Airway epithelial cell (primary cell): ENCODE data around the gene DCST2. TPM values are rescaled to one million over a fixed set of nuclear protein-coding genes. Genes with fewer than 3 reads are reported as not detected.

Experiments used
- total RNA-seq: library from RNA; depleted of rRNA; stranded (reverse); fragments of >200 nt; gene quantifications from 2 replicates; pipeline ENCODE4 v1.2.3, GENCODE V29; 2015

Gene DCST2
- total RNA-seq = 0.07 TPM in 1 of 2 replicates, not detected in the other

DNA sequence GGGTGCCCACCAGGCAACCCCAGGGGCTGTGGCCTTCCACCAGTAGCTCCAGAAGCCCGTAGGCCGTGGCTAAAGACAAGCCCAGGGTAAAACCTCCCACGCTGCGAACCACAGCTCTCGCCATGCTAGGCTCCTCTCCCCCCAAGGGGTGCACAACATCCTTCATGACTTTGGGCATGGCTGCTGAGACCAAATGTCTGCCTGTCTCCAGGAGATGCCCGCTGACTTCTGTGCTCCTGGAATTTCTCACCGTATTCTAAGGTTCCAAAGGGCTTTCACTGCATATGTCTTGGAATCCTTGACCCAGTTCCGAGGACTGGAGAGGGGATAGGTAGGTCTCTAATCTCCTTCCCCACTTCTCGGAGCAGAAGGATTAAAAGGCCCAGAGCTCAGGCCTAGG is at the start of gene DCST2, which contains the start of gene DCST1:
DCST2 (minus strand) TSS at position 258 of the 400 bp plus-strand sequence; CDS start at position 178, 80 bp downstream.
DCST1 (plus strand) TSS at position 301 of the 400 bp plus-strand sequence. CDS start 213 bp downstream, outside the sequence.

DNA sequence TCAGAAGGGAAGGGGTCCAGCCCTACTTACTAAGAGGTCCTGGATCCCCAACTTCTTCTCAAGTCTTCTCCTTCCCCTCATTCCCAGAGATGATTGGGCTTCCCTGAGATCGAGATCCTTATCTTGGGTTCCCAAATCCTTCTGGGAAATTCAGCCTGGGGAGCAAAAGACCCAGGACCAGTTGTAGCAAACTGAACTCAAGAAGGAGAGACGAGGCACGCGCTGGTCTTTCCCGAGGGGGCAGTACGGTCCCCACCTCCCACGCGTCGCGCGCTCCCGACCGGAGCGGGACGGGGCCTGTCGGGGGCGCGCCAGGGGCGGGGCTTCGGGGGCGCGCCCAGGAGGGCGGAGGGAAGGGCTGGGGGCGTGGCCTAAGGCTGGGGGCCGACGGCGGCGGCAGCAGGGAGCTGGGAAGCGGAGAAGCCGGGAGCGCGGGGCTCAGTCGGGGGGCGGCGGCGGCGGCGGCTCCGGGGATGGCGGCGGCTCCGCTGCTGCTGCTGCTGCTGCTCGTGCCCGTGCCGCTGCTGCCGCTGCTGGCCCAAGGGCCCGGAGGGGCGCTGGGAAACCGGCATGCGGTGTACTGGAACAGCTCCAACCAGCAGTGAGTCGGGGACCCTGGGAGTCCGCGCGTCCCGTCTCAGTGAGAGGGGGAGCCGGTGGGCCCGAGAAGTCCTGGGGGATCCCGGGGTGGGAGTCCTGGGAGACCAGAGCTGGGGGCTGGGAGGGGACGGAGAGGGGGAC is 45.1 kb upstream of the DCST2 start, which contains the start of gene EFNA3:
EFNA3 (plus strand) TSS at position 369 of the 741 bp plus-strand sequence; CDS start at position 474, 105 bp downstream.

DNA sequence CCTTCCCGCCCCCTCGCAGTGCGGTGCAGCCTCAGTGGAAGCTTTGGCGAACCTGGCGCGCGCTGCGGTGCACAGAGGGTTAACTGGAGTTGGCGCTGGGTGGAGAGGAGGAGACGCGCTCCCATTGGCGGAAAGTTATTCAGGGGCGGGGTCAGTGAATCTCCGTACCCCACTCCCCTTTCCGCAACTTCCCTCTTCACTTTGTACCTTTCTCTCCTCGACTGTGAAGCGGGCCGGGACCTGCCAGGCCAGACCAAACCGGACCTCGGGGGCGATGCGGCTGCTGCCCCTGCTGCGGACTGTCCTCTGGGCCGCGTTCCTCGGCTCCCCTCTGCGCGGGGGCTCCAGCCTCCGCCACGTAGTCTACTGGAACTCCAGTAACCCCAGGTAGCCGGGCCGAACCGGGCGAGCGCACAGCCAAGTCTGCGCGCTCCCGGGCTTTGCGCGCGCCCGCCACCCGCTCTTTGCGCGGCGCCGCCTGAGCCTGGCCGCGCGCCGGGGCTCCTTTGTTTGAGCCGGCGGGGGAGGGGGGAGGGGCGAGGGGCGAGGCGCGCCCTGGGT is 30.0 kb upstream of the DCST2 start, which contains the start of gene EFNA4:
EFNA4 (plus strand) TSS at position 191 of the 561 bp plus-strand sequence; CDS start at position 275, 84 bp downstream.

DNA sequence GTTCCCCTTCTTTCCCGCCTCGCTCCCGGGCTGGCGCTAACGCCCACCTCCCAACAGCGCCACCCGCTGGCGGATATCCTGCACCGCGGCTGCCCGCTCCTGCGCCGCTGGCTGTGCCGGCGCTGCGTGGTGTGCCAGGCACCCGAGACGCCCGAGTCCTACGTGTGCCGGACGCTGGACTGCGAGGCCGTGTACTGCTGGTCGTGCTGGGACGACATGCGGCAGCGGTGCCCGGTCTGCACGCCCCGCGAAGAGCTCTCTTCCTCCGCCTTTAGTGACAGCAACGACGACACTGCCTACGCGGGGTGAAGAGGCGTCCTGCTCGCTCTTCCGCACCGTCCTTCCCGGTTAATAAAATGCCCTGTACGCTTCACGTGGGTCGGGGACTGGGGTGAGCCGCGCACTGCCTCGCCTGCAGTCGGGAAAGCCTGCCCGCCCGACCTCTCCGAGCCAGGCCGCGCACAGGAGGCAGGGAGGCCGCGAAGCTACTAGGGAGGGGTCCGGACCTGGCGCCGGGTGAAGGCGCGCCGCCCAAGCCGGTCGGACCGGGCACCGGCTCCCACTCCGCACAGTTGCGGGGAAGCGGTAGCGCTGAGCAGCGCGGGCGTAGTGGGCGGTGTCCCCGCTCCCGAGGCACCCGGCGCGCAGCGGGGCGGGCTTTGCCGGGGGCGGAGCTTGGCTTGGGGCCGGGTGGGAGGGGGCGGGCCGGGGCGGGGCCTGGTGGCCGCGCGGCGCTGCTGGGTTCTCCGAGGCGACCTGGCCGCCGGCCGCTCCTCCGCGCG is 17.2 kb upstream of the DCST2 start, which contains the start of gene ADAM15:
ADAM15 (plus strand) TSS at position 757 of the 782 bp plus-strand sequence. CDS start 71 bp downstream, outside the sequence.

DNA sequence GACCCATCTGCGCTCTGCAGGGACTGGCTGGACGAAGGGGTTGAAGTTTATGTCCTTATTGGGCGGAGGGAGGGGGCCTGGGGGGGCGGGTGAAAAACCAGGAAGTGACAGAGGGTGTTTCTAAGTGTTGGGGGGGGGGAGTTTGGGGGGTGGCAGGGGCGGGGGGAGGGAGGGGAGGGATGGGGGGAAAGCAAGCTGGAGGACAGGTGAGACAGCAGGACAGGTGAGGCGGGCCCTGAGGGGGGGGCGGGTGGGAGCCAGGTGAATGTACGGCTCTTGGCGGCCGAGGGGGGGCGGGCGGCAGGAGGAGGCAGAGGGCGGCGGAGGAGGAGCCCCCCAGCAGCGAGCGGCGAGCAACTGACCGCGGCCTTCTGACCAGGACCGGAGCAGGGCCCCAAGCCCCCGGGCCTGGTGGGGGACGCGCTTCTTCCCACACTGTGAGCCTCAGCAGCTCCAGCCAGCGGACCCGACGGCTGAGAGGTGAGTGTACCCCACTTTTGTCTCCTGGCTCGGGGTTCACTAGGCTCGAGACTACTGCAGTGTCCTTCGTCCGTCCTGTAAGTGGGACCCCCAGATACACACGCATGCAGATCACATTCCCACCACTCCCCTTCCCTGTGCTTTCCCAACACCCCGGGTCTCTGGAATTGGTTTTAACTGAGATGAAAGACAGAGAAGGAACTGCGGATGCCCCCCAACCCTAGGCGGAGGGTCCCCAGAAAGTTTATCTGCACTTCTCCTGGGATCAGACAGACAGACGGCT is 30.9 kb downstream of the DCST2 start, which contains the start of gene ZBTB7B:
ZBTB7B (plus strand) TSS at position 339 of the 763 bp plus-strand sequence. CDS start 11,859 bp downstream, outside the sequence.

DNA sequence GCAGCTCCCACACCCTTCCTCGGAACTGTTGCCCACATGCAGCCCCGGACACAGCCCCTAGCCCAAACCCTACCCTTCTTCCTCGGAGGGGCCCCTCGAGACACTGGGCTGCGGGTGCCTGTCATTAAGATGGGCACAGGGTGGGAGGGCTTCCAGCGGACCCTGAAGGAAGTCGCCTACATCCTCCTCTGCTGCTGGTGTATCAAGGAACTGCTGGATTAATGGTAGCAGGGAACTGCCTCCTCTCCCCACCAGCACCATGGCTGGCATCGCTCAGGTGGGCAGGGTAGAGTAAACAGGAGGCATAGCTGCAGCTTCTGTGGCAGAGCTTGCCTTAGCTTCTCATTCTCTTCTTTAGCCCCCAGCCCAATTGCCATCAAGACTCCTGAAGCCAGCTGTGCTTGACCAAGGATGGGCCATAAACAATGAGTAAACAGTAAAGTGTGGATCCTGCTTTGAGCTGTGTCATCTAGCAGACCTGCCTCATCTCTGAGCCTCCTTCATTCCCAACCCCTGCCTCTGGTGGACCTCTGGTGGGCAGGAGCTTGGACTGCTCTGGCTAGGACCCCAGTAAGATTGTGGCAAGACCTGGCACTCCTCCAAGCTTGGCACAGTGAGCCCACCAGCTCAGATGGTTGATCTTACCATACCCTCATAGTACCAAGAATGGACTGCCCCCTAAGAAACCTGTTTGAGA is 39.9 kb downstream of the DCST2 start, which contains the start of gene LENEP:
LENEP (plus strand) TSS at position 15 of the 697 bp plus-strand sequence; CDS start at position 37, 22 bp downstream.

DNA sequence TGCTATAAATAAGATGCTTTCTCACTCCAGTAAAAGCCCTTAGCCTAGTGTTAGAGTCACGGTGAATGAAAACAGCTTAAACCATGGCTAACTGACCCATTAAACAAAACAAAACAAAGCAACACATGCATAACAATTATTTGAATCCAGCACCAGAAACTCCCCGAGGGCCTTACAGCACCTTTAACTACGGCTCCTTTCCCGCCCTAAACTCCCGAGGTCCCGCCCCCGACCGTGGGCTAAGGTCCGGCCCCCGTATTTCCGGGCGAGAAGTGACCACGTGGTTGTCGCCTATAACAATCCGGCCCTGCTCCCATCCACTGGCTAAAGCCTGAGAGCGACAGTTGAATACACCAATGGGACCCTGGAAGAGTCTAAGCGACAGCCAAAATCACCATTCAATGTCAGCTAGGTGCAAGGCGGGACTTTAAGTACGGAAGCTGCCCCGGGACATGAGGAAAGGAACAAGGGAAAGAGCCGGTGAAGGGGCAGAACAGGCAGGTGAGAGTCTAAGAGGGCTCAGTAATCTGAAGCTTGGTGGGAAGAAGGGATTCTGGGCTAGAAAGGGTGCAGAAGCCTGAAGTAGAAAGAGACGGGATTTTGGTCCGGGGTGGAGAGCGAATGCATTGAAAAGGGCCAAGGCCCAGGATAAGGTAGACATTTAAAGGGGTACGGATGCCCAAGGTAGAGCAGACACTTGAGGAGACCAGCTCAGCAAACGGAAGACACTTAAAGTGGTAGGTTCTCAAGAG is 50.5 kb downstream of the DCST2 start, which contains the start of gene FLAD1:
FLAD1 (plus strand) TSS at position 448 of the 752 bp plus-strand sequence. CDS start 351 bp downstream, outside the sequence.

DNA sequence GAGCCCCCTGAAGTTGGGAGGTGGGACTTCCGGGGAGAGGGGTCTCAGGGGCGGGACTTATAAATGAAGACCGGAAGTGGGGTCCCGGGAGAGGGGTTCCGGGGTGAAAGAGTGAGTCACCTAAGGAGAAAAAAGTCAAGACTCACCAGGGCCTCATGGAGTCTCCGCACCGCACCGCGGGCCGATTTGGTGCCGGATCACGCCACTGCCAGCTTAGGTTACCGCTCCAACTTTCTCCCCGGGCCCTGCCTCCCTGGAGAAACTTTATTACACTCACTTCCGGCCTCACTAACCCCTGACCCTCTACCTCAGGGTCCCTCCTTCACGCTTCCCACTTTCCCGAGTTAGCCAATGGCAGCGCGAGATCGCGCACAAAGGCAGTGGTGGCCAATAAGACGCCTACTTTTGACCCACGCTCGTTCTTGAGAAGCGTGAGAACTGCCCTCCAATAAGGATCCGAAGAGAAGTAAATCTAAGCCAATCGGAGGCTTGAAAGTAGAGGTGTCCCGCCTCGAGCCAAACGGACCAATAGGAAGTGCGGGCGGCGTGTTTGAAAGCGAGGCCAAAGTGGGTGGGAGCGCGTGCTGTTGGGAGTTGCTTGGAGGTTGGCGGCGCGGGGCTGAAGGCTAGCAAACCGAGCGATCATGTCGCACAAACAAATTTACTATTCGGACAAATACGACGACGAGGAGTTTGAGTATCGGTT is 59.3 kb downstream of the DCST2 start, which contains the start of gene CKS1B:
CKS1B (plus strand) TSS at position 580 of the 706 bp plus-strand sequence; CDS start at position 645, 65 bp downstream.

DNA sequence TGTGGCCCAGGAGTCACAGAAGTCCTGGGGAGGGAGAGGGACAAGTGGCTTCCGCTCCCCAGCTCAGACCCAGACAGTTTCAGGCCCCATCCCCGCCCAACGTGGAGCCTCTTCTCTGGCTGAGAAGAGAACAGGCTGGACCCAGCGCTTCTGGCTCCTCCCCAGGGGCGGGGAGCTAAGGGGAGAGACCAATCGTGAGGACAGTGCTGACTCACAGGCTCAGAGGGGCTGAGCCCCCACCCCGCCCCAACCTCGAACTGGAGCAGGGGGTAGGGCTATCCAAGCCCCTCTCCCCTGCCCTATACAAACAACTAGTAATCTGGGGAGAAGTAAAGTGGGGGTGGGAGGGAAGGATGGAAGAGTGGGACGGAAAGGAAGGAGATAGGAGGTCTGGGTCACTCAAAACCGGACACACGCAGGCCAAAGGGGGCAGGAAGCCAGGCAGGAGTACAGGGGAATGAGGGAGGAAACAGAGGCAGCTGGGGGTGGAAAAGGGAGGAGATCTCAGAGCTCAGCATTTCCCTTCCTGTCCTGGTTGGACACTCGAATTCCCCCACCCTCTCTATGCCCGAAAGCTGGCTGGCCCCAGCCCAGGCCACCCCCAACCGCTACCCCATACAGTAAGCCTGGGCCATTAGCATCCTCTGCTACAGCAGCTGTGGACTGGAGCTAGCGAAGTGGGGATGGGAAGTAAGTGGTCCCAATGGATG is 62.8 kb downstream of the DCST2 start, which contains the start of gene SHC1:
SHC1 (minus strand) TSS at position 117 of the 710 bp plus-strand sequence. CDS start 221 bp downstream, outside the sequence.

Other genes with a start within 250 kb of the DCST2 start
- gene KCNN3, start 163.5 kb downstream of the DCST2 start, total RNA-seq = 0.07 TPM in 1 of 2 replicates, not detected in the other
- 13.7 and 14.2 TPM in 2 replicates for gene PMVK, start 97.1 kb downstream of the DCST2 start, total RNA-seq
- gene PBXIP1, start 77.7 kb downstream of the DCST2 start, total RNA-seq = 27.4 and 28.8 TPM in 2 replicates
- 15.3 and 24.6 TPM in 2 replicates for gene PYGO2, start 72.0 kb downstream of the DCST2 start, total RNA-seq
- 256 and 325 TPM in 2 replicates for gene SHC1, start 63.0 kb downstream of the DCST2 start, total RNA-seq
- gene CKS1B, start 59.1 kb downstream of the DCST2 start, total RNA-seq = 208 and 242 TPM in 2 replicates
- 32.0 and 42.0 TPM in 2 replicates for gene FLAD1, start 50.4 kb downstream of the DCST2 start, total RNA-seq
- gene LENEP, start 40.2 kb downstream of the DCST2 start, total RNA-seq = 0.92 TPM in 1 of 2 replicates, not detected in the other
- 67.2 and 89.0 TPM in 2 replicates for gene ZBTB7B, start 31.0 kb downstream of the DCST2 start, total RNA-seq
- gene DCST1, start within 50 bp of the DCST2 start, total RNA-seq = not detected in 2 replicates
- 296 and 381 TPM in 2 replicates for gene ADAM15, start 17.5 kb upstream of the DCST2 start, total RNA-seq
- 25.0 and 26.7 TPM in 2 replicates for gene EFNA4, start 30.0 kb upstream of the DCST2 start, total RNA-seq
- 20.9 and 33.1 TPM in 2 replicates for gene EFNA3, start 45.1 kb upstream of the DCST2 start, total RNA-seq
- gene EFNA1, start 94.1 kb upstream of the DCST2 start, total RNA-seq = 26.1 and 41.9 TPM in 2 replicates
- 46.4 and 54.8 TPM in 2 replicates for gene SLC50A1, start 102.1 kb upstream of the DCST2 start, total RNA-seq
- gene DPM3, start 106.8 kb upstream of the DCST2 start, total RNA-seq = 32.6 and 44.4 TPM in 2 replicates
- 88.1 and 130 TPM in 2 replicates for gene KRTCAP2, start 139.5 kb upstream of the DCST2 start, total RNA-seq
- 1.8 and 3.0 TPM in 2 replicates for gene TRIM46, start 140.1 kb upstream of the DCST2 start, total RNA-seq
- 4.8 and 8.2 TPM in 2 replicates for gene THBS3, start 174.1 kb upstream of the DCST2 start, total RNA-seq
- gene MTX1, start 174.9 kb upstream of the DCST2 start, total RNA-seq = 72.9 and 101 TPM in 2 replicates
- gene ENTREP3, start 221.7 kb upstream of the DCST2 start, total RNA-seq = 20.9 and 28.0 TPM in 2 replicates
- 48.8 and 83.8 TPM in 2 replicates for gene SCAMP3, start 228.6 kb upstream of the DCST2 start, total RNA-seq
- gene CLK2, start 239.7 kb upstream of the DCST2 start, total RNA-seq = 21.6 and 32.8 TPM in 2 replicates
- gene HCN3, start 243.7 kb upstream of the DCST2 start, total RNA-seq = 0.28 and 1.3 TPM in 2 replicates